PC-9 (cell line): ENCODE results near the gene LRRK1. TPM values are rescaled to one million over a fixed set of nuclear protein-coding genes. Genes with fewer than 3 reads are reported as not detected.

Experiments used
- BruUV-seq: library from RNA; stranded (reverse); fragments of 400-500 nt; replicated peaks from 2 replicates; lab custom pipeline; 2021; lab: Mats Ljungman, UMichigan
- CTCF ChIA-PET: fragments of 300-600 bp; sonication (Branson Sonifier 250); formaldehyde crosslinking; loops from one replicate; lab custom pipeline; 2022; ENCODE audit warnings: antibody characterized with exemption; lab: Charles Lee
- POLR2A ChIA-PET: fragments of 300-600 bp; sonication (Branson Sonifier 250); formaldehyde crosslinking; loops from one replicate; lab custom pipeline; 2022; ENCODE audit warnings: antibody characterized with exemption; ENCODE audit not compliant: unreplicated experiment; lab: Charles Lee
- DNase-seq, 2 experiments: peaks; one replicate each; pipeline versions ENCODE4 v3.0.0 to v3.0.0-alpha.2; 2015 to 2022; ENCODE audit warnings: mixed read lengths in 1 of 2
- H2AFZ ChIP-seq: fragments of 200-600 bp; sonication (generic); 2 replicates; pipeline ENCODE4 v1.8.1; 2017; ENCODE audit warnings: antibody characterized with exemption
- H3F3A ChIP-seq: fragments of 200-600 bp; sonication (generic); 2 replicates; pipeline ENCODE4 v1.8.1; 2017; ENCODE audit warnings: antibody characterized with exemption, mild to moderate bottlenecking, low read depth; ENCODE audit not compliant: insufficient read depth
- H3K27ac ChIP-seq: fragments of 200-600 bp; sonication (generic); 2 replicates; pipeline ENCODE4 v1.6.1; 2016; ENCODE audit warnings: mixed run types
- H3K27me3 ChIP-seq: fragments of 200-600 bp; sonication (generic); 2 replicates; pipeline ENCODE4 v1.6.1; 2016; ENCODE audit warnings: low read depth, mixed run types; ENCODE audit not compliant: insufficient read depth
- H3K36me3 ChIP-seq: fragments of 200-600 bp; sonication (generic); 2 replicates; pipeline ENCODE4 v1.6.1; 2016; ENCODE audit warnings: low read depth, mixed run types
- H3K4me1 ChIP-seq: fragments of 200-600 bp; sonication (generic); replicated peaks from 2 replicates; pipeline ENCODE4 v1.6.1; 2016; ENCODE audit warnings: mixed run types; ENCODE audit not compliant: insufficient read depth
- H3K4me2 ChIP-seq: fragments of 200-600 bp; sonication (generic); 2 replicates; pipeline ENCODE4 v1.6.1; 2017; ENCODE audit warnings: mixed run types
- H3K4me3 ChIP-seq: fragments of 200-600 bp; sonication (generic); 2 replicates; pipeline ENCODE4 v1.6.1; 2016; ENCODE audit warnings: mixed run types
- H3K79me2 ChIP-seq: fragments of 200-600 bp; sonication (generic); 2 replicates; pipeline ENCODE4 v1.6.1; 2017; ENCODE audit warnings: low read depth, mixed run types
- H3K9me2 ChIP-seq: fragments of 200-600 bp; sonication (generic); 2 replicates; pipeline ENCODE4 v1.8.1; 2017; ENCODE audit warnings: mild to moderate bottlenecking; ENCODE audit not compliant: insufficient read depth
- H3K9me3 ChIP-seq: fragments of 200-600 bp; sonication (generic); 2 replicates; pipeline ENCODE4 v1.8.1; 2016; ENCODE audit warnings: low read depth; ENCODE audit not compliant: insufficient read depth
- H4K20me1 ChIP-seq: fragments of 200-600 bp; sonication (generic); 2 replicates; pipeline ENCODE4 v1.8.1; 2017; ENCODE audit not compliant: insufficient read depth
- EZH2 ChIP-seq: fragments of 200-600 bp; sonication (generic); IDR thresholded peaks from 2 replicates; pipeline ENCODE4 v1.8.0; 2017; ENCODE audit warnings: antibody characterized with exemption, low read depth
- intact Hi-C: fragments of 100-400 bp; cut with micrococcal nuclease; formaldehyde crosslinking; loops from one replicate; pipeline ENCODE4 v1.10.0; 2022; ENCODE audit not compliant: unreplicated experiment
- total RNA-seq: library from RNA; stranded (reverse); gene quantifications from 2 replicates; pipeline ENCODE4 v1.2.3, GENCODE V29; 2021
- TF ChIP-seq, protein P1 (sequence below): fragments of 200-600 bp; sonication (generic); conservative IDR thresholded peaks from 2 replicates; pipeline ENCODE4 v1.6.1; 2017; ENCODE audit warnings: mixed run types, antibody characterized with exemption, mild to moderate bottlenecking, moderate library complexity

LRRK1 gene
- total RNA-seq, 1 experiment from 2014 or later, result 15.7 TPM

DNA sequence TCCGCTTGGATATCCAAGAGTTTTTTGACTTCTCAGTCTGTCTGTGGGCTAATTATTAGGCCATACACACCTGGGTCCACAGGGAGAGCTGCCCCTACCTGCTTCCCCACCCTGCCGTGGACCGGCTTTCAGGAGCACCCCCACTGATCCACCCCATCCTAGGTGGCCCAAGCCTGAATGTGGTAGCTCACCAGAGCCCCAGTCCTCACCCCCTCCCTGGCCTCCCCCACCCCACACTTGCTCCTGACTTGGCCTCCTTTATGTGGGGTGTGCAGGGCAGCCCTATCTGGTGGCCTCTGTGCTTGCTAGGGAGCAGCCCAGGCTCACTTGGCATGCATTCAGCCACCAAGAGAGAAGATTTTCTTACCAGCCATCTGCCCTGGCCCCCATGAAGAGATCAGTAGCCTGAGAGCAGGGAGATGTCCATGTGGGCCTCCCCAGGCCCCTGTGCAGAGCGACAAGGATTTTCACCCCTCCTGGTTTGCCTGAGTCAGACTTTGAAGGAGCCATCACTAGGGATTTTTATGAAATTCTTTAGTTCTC is 11.2 kb downstream of the LRRK1 start:
- Histone ChIP-seq H3K36me3 (0 out of 2 replicates have a peak, but pooled peaks cover 11% of the 10 kb centered on the region), H3K4me3 (no peak overlapping the region), H4K20me1 (no peaks in the 10 kb centered on the region), H3K9me3 (no peaks in the 10 kb centered on the region), H3K27me3 (no peaks in the 10 kb centered on the region), H3K27ac (no peak overlapping the region), H3K4me2 (no peak overlapping the region), H3K4me1 (0 out of 2 replicates have a peak, but pooled peaks cover 13% of the 10 kb centered on the region), H3K9me2 (no peaks in the 10 kb centered on the region), H3K79me2 (no peaks in the 10 kb centered on the region), H2AFZ (no peak overlapping the region), H3F3A (no peaks in the 10 kb centered on the region)
- intact Hi-C loops, result no loop called here
- CTCF ChIA-PET, result interaction anchor here (1.0 kb wide), 1 partner anchor 13 kb away, joined by 3 read pairs; no protein-coding TSS in a partner anchor
- DNase-seq, result no peak
- POLR2A ChIA-PET, result no interaction called here
- TF ChIP-seq, protein P1, sequence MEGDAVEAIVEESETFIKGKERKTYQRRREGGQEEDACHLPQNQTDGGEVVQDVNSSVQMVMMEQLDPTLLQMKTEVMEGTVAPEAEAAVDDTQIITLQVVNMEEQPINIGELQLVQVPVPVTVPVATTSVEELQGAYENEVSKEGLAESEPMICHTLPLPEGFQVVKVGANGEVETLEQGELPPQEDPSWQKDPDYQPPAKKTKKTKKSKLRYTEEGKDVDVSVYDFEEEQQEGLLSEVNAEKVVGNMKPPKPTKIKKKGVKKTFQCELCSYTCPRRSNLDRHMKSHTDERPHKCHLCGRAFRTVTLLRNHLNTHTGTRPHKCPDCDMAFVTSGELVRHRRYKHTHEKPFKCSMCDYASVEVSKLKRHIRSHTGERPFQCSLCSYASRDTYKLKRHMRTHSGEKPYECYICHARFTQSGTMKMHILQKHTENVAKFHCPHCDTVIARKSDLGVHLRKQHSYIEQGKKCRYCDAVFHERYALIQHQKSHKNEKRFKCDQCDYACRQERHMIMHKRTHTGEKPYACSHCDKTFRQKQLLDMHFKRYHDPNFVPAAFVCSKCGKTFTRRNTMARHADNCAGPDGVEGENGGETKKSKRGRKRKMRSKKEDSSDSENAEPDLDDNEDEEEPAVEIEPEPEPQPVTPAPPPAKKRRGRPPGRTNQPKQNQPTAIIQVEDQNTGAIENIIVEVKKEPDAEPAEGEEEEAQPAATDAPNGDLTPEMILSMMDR, result no peak
- no peak for TF ChIP-seq EZH2
- no TSS peak for BruUV-seq

DNA sequence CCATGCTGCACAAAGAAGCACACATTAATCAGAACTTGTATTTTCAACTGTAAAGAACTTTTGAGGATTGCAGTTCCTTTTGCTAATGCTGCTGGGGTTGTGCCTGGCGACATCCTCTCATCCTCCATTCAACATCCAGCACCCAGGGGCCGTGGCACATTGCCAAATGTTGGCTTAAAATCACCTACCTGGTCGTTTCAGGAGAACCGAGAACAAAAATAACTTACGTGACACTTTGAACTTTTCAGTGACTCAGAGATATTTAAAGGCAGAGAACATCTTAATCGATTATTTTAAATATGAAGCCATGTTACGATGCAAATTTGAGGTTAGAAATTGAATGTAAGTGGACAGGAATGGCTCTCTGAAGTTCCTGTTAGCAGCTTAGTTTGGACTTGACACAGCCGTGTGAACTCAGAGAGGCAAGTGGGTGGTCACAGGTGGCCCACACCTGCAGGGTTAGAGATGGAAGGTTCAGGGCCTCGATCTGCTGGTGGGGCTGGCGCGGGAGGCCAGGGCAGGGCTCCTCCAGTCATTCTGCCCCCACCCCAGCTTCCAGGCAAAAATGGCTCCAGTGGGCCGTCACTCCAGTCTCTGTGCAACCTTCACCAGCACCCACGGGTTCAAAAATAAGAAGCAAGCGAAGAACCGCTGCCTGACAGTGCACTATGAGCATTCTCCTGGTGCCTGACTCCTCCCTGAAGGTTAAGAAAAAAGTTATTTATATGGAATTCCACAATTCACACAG is 12.2 kb downstream of the LRRK1 start:
- no TSS peak for BruUV-seq
- intact Hi-C loops, result no loop called here
- H4K20me1 ChIP-seq, result no peaks in the 10 kb centered on the region
- POLR2A ChIA-PET, result no interaction called here
- no peak overlapping the region for H3K4me2 ChIP-seq
- no peak overlapping the region for H3K4me3 ChIP-seq
- no peaks in the 10 kb centered on the region for H3K27me3 ChIP-seq
- 0 out of 2 replicates have a peak, but pooled peaks cover 7% of the 10 kb centered on the region for H3K36me3 ChIP-seq
- H3K9me3 ChIP-seq, result no peaks in the 10 kb centered on the region
- CTCF ChIA-PET, result interaction anchor here (1.0 kb wide), 1 partner anchor 14 kb away, joined by 3 read pairs; no protein-coding TSS in a partner anchor
- 0 out of 2 replicates have a peak, but pooled peaks cover 13% of the 10 kb centered on the region for H3K4me1 ChIP-seq
- TF ChIP-seq EZH2, result no peak
- TF ChIP-seq, protein P1, result no peak
- no peaks in the 10 kb centered on the region for H3K9me2 ChIP-seq
- no peak overlapping the region for H2AFZ ChIP-seq
- no peaks in the 10 kb centered on the region for H3F3A ChIP-seq
- no peak overlapping the region for H3K27ac ChIP-seq
- H3K79me2 ChIP-seq, result no peaks in the 10 kb centered on the region
- no peak for DNase-seq

DNA sequence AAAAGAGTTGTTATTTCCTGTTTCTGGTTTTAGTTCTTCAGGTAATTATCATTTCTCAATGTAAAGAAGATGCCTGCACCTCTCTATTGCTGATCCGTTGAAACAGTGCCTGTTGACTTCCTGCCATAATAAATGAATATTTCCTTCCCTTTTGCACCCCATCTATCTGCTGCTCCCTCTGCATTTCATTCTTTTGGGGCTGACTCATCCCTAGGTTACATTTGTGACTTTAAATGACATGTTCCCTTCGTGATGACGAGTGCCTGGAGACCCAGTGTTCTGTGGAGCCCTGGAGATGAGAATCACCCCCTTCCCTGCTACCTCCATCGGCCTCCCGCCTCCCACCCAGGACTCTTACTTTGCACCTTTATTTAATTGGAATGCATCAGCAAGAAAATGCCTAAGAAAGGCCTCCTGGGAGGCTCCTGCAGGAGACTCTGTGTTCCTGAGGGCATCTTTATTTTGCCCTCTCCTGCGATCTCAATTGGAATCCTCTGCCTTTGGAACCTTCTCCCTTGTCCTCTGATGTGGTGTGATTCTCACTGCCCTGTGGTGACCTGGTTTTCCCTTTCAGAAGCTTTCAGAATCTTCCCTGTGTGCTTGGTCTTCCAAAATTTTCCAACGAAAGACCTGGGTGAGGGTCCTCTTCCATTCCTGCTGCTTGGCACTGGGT is 13.7 kb downstream of the LRRK1 start:
- CTCF ChIA-PET, result interaction anchor here (0.6 kb wide), 1 partner anchor 137 kb away, joined by 10 read pairs; no protein-coding TSS in a partner anchor
- DNase-seq, result no peak
- Histone ChIP-seq H3K9me2 (no peaks in the 10 kb centered on the region), H3K27ac (no peak overlapping the region), H3F3A (no peaks in the 10 kb centered on the region), H3K27me3 (no peaks in the 10 kb centered on the region), H3K79me2 (no peaks in the 10 kb centered on the region), H3K36me3 (no peaks in the 10 kb centered on the region), H3K4me3 (no peak overlapping the region), H4K20me1 (no peaks in the 10 kb centered on the region), H2AFZ (no peak overlapping the region), H3K9me3 (no peaks in the 10 kb centered on the region), H3K4me1 (0 out of 2 replicates have a peak, but pooled peaks cover 13% of the 10 kb centered on the region), H3K4me2 (no peak overlapping the region)
- POLR2A ChIA-PET, result no interaction called here
- no TSS peak for BruUV-seq
- TF ChIP-seq EZH2, result no peak
- TF ChIP-seq, protein P1, result no peak
- intact Hi-C loops, result no loop called here
